GM12873 (cell line): ENCODE data around the gene STK32B.

Experiments used
- CTCF ChIP-seq: IDR thresholded peaks from 2 replicates; pipeline ENCODE4 v1.5.1; 2012; ENCODE audit warnings: low read depth, mild to moderate bottlenecking, moderate library complexity, low read length, control low read depth; ENCODE audit not compliant: insufficient read depth; ENCODE audit errors: missing control alignments

Gene STK32B

GRCh38 chr4:5164221-5164912 is 113.1 kb downstream of the STK32B start:
- TF ChIP-seq CTCF: no peak

GRCh38 chr4:5165420-5166369 is 114.4 kb downstream of the STK32B start:
- TF ChIP-seq CTCF: no peak

GRCh38 chr4:5166377-5166776 is 115.1 kb downstream of the STK32B start:
- TF ChIP-seq CTCF: no peak

- TF ChIP-seq CTCF: no peak
Observed at GRCh38 chr4:5168891-5169290, 117.6 kb downstream of the STK32B start.

GRCh38 chr4:5184606-5185005 is 133.3 kb downstream of the STK32B start:
- no peak for TF ChIP-seq CTCF

GRCh38 chr4:5185551-5185950 is 134.3 kb downstream of the STK32B start:
- TF ChIP-seq CTCF: no peak

- TF ChIP-seq CTCF: no peak
Observed at GRCh38 chr4:5186271-5187064, 135.2 kb downstream of the STK32B start.
